CD4-positive, alpha-beta T cell (primary cell): Measurements from ENCODE around the gene SCAI. TPM values are rescaled to one million over a fixed set of nuclear protein-coding genes. Genes with fewer than 3 reads are reported as not detected.
"Not testable (repeated sequence)": the region's sequence is repeated elsewhere in the genome, so short reads cannot be mapped to it uniquely, and the experiment has no call there.

ENCODE experiments used
- ATAC-seq: fragments of 200-7000 bp; cut with Tn5 transposase; one replicate; pipeline ENCODE4 v1.10.0; 2022; ENCODE audit warnings: mild to moderate bottlenecking; ENCODE audit not compliant: poor library complexity
- CTCF ChIA-PET: fragments of 350-600 bp; sonication (Branson Sonifier 250); formaldehyde crosslinking; loops from one replicate; lab custom pipeline; 2021; ENCODE audit warnings: antibody characterized with exemption, inconsistent platforms; lab: Charles Lee
- POLR2A ChIA-PET: fragments of 350-600 bp; sonication (Branson Sonifier 250); formaldehyde crosslinking; loops from one replicate; lab custom pipeline; 2021; ENCODE audit warnings: antibody characterized with exemption, inconsistent platforms; lab: Charles Lee
- DNase-seq, 14 experiments: peaks; one replicate each; pipeline ENCODE4 v3.0.0-alpha.2; 2013 to 2020; ENCODE audit warnings: mixed read lengths in 2 of 14
- H3K27ac ChIP-seq, 2 donors: one replicate each; pipeline versions ENCODE4 v1.5.1 to v1.7.0; 2013; ENCODE audit warnings: low read length in 2 of 2, low read depth in 1 of 2, mild to moderate bottlenecking in 1 of 2
- H3K27me3 ChIP-seq, 2 experiments: 1 replicate in 1 of 2; 2 replicates in 1 of 2; pipeline versions ENCODE4 v1.6.1 to v1.7.0; 2013; ENCODE audit warnings: low read length in 2 of 2, control low read depth in 1 of 2, mild to moderate bottlenecking in 1 of 2, moderate library complexity in 1 of 2; ENCODE audit not compliant: insufficient read depth in 2 of 2, control insufficient read depth in 1 of 2
- H3K36me3 ChIP-seq: one replicate; pipeline ENCODE4 v1.6.1; 2013; ENCODE audit warnings: low read length, control low read depth; ENCODE audit not compliant: insufficient read depth
- H3K4me1 ChIP-seq: one replicate; pipeline ENCODE4 v1.6.1; 2013; ENCODE audit warnings: low read length, control low read depth; ENCODE audit not compliant: insufficient read depth
- H3K4me3 ChIP-seq: one replicate; pipeline ENCODE4 v1.5.1; 2013; ENCODE audit warnings: mild to moderate bottlenecking, low read length, moderate library complexity
- H3K9me3 ChIP-seq, 2 experiments: 1 replicate in 1 of 2; 2 replicates in 1 of 2; pipeline versions ENCODE4 v1.6.1 to v1.7.0; 2013; ENCODE audit warnings: low read length in 2 of 2, mild to moderate bottlenecking in 2 of 2, control low read depth in 1 of 2, moderate library complexity in 1 of 2; ENCODE audit not compliant: control insufficient read depth in 1 of 2, insufficient read depth in 1 of 2
- H3K27ac Mint-ChIP-seq: one replicate; pipeline ENCODE4 v1.8.0; 2020; ENCODE audit warnings: mixed read lengths
- H3K27me3 Mint-ChIP-seq: one replicate; pipeline ENCODE4 v1.8.0; 2021; ENCODE audit warnings: mixed read lengths
- H3K36me3 Mint-ChIP-seq: one replicate; pipeline ENCODE4 v1.8.0; 2021; ENCODE audit warnings: low read depth, mixed read lengths
- H3K4me1 Mint-ChIP-seq: one replicate; pipeline ENCODE4 v1.8.0; 2021; ENCODE audit warnings: low read depth, mixed read lengths
- H3K4me3 Mint-ChIP-seq: one replicate; pipeline ENCODE4 v1.8.0; 2020; ENCODE audit warnings: mild to moderate bottlenecking, mixed read lengths
- H3K9me3 Mint-ChIP-seq: one replicate; pipeline ENCODE4 v1.8.0; 2020; ENCODE audit warnings: mixed read lengths
- CTCF ChIP-seq: fragments of 200-600 bp; IDR thresholded peaks from one replicate; pipeline ENCODE4 v1.8.0; 2022; ENCODE audit warnings: antibody characterized with exemption, mild to moderate bottlenecking
- intact Hi-C, 2 experiments: fragments of 100-400 bp; cut with DNase I in 1 of 2; cut with micrococcal nuclease in 1 of 2; formaldehyde crosslinking; loops; one replicate each; pipeline versions ENCODE4 v1.15.1 to v1.9.0; 2023 to 2025; cut with DNase I, micrococcal nuclease
- total RNA-seq, 174 experiments: library from RNA in 2 of 174; stranded (reverse) in 2 of 174; gene quantifications; one replicate each; pipeline ENCODE4 v1.2.3 and lab custom pipeline; 2021 to 2026

Gene SCAI
- total RNA-seq, 2 experiments from 2014 or later, result 11.6 to 13.4 TPM

DNA sequence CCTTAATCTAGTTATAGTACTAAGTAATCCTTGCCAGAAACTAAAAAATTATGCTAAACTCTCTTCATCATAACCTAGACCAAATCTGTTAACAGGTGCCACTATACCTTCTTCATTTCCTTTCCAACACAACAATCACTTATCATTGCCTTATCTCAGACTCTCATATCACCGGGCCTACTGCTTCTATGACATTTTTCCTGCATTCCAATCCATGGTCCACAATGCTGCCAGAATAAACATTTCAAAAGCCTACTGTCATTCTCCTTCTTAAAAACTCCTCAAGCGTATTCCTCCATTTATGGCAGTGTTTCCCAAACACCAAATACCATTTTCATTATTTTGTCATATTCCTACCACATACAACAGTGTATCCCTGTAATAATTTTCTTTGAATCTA, 39.7 kb upstream of the SCAI start:
- peaks cover 79% of the 10 kb centered on the region for H3K4me1 Mint-ChIP-seq
- Histone ChIP-seq H3K27me3 (no peaks in the 10 kb centered on the region), H3K36me3 (peaks cover 3% of the 10 kb centered on the region), H3K4me3 (no peak overlapping the region), H3K27ac (no peak overlapping the region), H3K9me3 (no peaks in the 10 kb centered on the region), H3K4me1 (peaks cover 31% of the 10 kb centered on the region)
- peaks cover 45% of the 10 kb centered on the region for H3K36me3 Mint-ChIP-seq
- no peaks in the 10 kb centered on the region for H3K27me3 Mint-ChIP-seq
- ChIA-PET CTCF (interaction anchor here (1.1 kb wide), 1 partner anchor 9 kb away, joined by 3 read pairs; no protein-coding TSS in a partner anchor), POLR2A (no interaction called here)
- intact Hi-C loops, result no loop called here
- no peaks in the 10 kb centered on the region for H3K9me3 Mint-ChIP-seq
- H3K4me3 Mint-ChIP-seq, result peak overlapping the region; percentile 1
- no peak for ATAC-seq
- no peak for TF ChIP-seq CTCF
- DNase-seq, result no peak
- H3K27ac Mint-ChIP-seq, result peak overlapping the region; percentile 0

- POLR2A ChIA-PET, CTCF ChIA-PET, H3K27me3 ChIP-seq, H3K27me3 Mint-ChIP-seq, H3K36me3 ChIP-seq, intact Hi-C loops, H3K4me3 Mint-ChIP-seq, DNase-seq, H3K9me3 ChIP-seq, H3K9me3 Mint-ChIP-seq, H3K27ac ChIP-seq, H3K4me3 ChIP-seq, ATAC-seq: not testable (repeated sequence)
- H3K36me3 Mint-ChIP-seq, result peaks cover 47% of the 10 kb centered on the region
- peak overlapping the region; percentile 16 for H3K27ac Mint-ChIP-seq
- H3K4me1 Mint-ChIP-seq, result peaks cover 79% of the 10 kb centered on the region
- peaks cover 20% of the 10 kb centered on the region for H3K4me1 ChIP-seq
Observed at GRCh38 chr9:125181756-125182155, 38.4 kb upstream of the SCAI start.

DNA sequence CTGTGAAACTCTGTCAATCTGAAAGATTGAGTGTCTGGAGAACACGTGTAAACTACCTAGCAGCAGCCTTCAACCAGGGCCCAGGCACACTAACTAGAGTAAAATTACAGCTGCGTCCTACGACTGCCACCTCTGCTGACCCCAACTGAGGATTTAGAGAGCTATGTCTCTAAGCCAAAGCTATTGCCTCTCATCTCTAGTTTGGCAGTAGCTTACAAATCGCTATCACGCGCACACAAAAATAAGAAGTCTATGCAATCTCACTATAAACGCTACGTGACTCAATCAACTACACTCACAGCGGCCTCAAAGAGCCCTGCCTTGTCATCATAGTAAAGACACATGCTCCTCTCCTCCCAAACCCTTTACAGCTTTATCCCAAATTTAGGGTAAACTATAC, 37.5 kb upstream of the SCAI start:
- Histone ChIP-seq H3K4me1 (peaks cover 18% of the 10 kb centered on the region), H3K36me3 (peaks cover 3% of the 10 kb centered on the region), H3K4me3 (no peak overlapping the region), H3K9me3 (no peaks in the 10 kb centered on the region), H3K27me3 (no peaks in the 10 kb centered on the region), H3K27ac (no peak overlapping the region)
- ChIA-PET POLR2A (interaction anchor here (1.0 kb wide), 1 partner anchor 19 kb away, joined by 3 read pairs; the partner anchor contains the start of gene RABEPK), CTCF (no interaction called here)
- Mint-ChIP-seq H3K4me3 (no peak overlapping the region), H3K27me3 (no peaks in the 10 kb centered on the region), H3K27ac (no peak overlapping the region), H3K4me1 (peaks cover 86% of the 10 kb centered on the region), H3K36me3 (peaks cover 56% of the 10 kb centered on the region), H3K9me3 (no peaks in the 10 kb centered on the region)
- intact Hi-C loops, result no loop called here
- ATAC-seq (no peak), DNase-seq (no peak)
- no peak for TF ChIP-seq CTCF

DNA sequence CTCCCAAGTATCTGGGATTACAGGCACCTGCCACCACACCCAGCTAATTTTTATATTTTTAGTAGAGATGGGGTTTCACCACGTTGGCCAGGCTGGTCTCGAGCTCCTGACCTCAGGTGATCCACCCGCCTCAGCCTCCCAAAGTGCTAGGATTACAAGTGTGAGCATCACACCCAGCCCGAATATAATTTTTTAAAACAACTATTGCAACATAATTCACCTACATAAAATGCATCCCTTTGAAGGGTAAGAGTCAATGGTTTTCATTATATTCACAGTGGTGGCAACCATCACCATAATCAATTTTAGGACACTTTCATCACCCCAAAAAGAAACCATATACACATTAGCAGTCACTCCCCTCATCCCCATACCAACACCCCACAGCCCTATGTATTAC, 36.4 kb upstream of the SCAI start:
- Mint-ChIP-seq H3K36me3 (peaks cover 60% of the 10 kb centered on the region), H3K4me1 (peaks cover 80% of the 10 kb centered on the region)
- CTCF ChIA-PET, ATAC-seq, H3K27me3 Mint-ChIP-seq, DNase-seq, H3K27ac Mint-ChIP-seq, H3K4me3 Mint-ChIP-seq, H3K36me3 ChIP-seq, H3K9me3 ChIP-seq, intact Hi-C loops, H3K4me3 ChIP-seq, H3K9me3 Mint-ChIP-seq, H3K27ac ChIP-seq, H3K27me3 ChIP-seq: not testable (repeated sequence)
- POLR2A ChIA-PET, result interaction anchor here (0.7 kb wide), 1 partner anchor 29 kb away, joined by 3 read pairs; no protein-coding TSS in a partner anchor
- peaks cover 16% of the 10 kb centered on the region for H3K4me1 ChIP-seq
